Measurements from ENCODE around the gene FOXD1.
"Not testable (repeated sequence)": the region's sequence is repeated elsewhere in the genome, so short reads cannot be mapped to it uniquely, and the experiment has no call there.

FOXD1 gene

GRCh38 chr5:73418244-73418691 is 30.3 kb downstream of the FOXD1 start:
- no peak overlapping the region for H3K4me3 ChIP-seq (ENCODE audit: control insufficient read depth, low read depth, low read length)
- DNase-seq (ENCODE audit: low read depth): no peak
- no peak for TF ChIP-seq CTCF (conservative IDR thresholded peaks at IDR 0.05; ENCODE audit: control insufficient read depth, insufficient read depth, low read depth, low read length)

- DNase-seq (ENCODE audit: low read depth): no peak
- TF ChIP-seq CTCF (conservative IDR thresholded peaks at IDR 0.05; ENCODE audit: control insufficient read depth, insufficient read depth, low read depth, low read length): no peak
- H3K4me3 ChIP-seq (ENCODE audit: control insufficient read depth, low read depth, low read length): no peak overlapping the region
Measured at GRCh38 chr5:73417303-73418034, 31.1 kb downstream of the FOXD1 start.

- TF ChIP-seq CTCF (conservative IDR thresholded peaks at IDR 0.05; ENCODE audit: control insufficient read depth, insufficient read depth, low read depth, low read length): no peak
- no peak overlapping the region for H3K4me3 ChIP-seq (ENCODE audit: control insufficient read depth, low read depth, low read length)
- DNase-seq (ENCODE audit: low read depth): no peak
Measured at GRCh38 chr5:73415617-73416016, 33.0 kb downstream of the FOXD1 start.

GRCh38 chr5:73415171-73415570 is 33.4 kb downstream of the FOXD1 start:
- H3K4me3 ChIP-seq (ENCODE audit: control insufficient read depth, low read depth, low read length): no peak overlapping the region
- no peak for DNase-seq (ENCODE audit: low read depth)
- TF ChIP-seq CTCF (conservative IDR thresholded peaks at IDR 0.05; ENCODE audit: control insufficient read depth, insufficient read depth, low read depth, low read length): no peak

GRCh38 chr5:73412597-73412988 is 36.0 kb downstream of the FOXD1 start:
- TF ChIP-seq CTCF (conservative IDR thresholded peaks at IDR 0.05; ENCODE audit: control insufficient read depth, insufficient read depth, low read depth, low read length): no peak

GRCh38 chr5:73411936-73412596 is 36.5 kb downstream of the FOXD1 start:
- no peak for DNase-seq (ENCODE audit: low read depth)
- TF ChIP-seq CTCF (conservative IDR thresholded peaks at IDR 0.05; ENCODE audit: control insufficient read depth, insufficient read depth, low read depth, low read length): no peak
- H3K4me3 ChIP-seq (ENCODE audit: control insufficient read depth, low read depth, low read length): no peak overlapping the region

More at GRCh38 chr5:73412597-73412988, 36.0 kb downstream of the FOXD1 start:
- H3K4me3 ChIP-seq (ENCODE audit: control insufficient read depth, low read depth, low read length): no peak overlapping the region
- peak; percentile 25 for DNase-seq (ENCODE audit: low read depth)

- not testable (repeated sequence) for DNase-seq (ENCODE audit: low read depth); H3K4me3 ChIP-seq (ENCODE audit: control insufficient read depth, low read depth, low read length)
Measured at GRCh38 chr5:73409927-73410326, 38.6 kb downstream of the FOXD1 start.

All from fibroblast of mammary gland (primary cell).